ENCODE measurements around the gene WHRN.

WHRN gene

GRCh38 chr9:114499941-114500696, 5.2 kb downstream of the WHRN start:
- in situ Hi-C loops (cut with MboI; ENCODE audit: low pct_unique_long_range_greater_than_20kb, low sequenced_read_pairs, unreplicated experiment), result no loop called here
- TF ChIP-seq CTCF (IDR thresholded peaks at IDR 0.05; ENCODE audit: extremely low read depth, insufficient read depth, missing control alignments), result no peak
- DNase-seq (ENCODE audit: low spot score), result no peak

GRCh38 chr9:114499528-114499927, 5.7 kb downstream of the WHRN start:
- DNase-seq (ENCODE audit: low spot score), result no peak

GRCh38 chr9:114497727-114498382, 7.4 kb downstream of the WHRN start:
- in situ Hi-C loops (cut with MboI; ENCODE audit: low pct_unique_long_range_greater_than_20kb, low sequenced_read_pairs, unreplicated experiment), result no loop called here
- DNase-seq (ENCODE audit: low spot score), result no peak
- TF ChIP-seq CTCF (IDR thresholded peaks at IDR 0.05; ENCODE audit: extremely low read depth, insufficient read depth, missing control alignments), result no peak

More at GRCh38 chr9:114499528-114499927, 5.7 kb downstream of the WHRN start:
- no peak for TF ChIP-seq CTCF (IDR thresholded peaks at IDR 0.05; ENCODE audit: extremely low read depth, insufficient read depth, missing control alignments)
- in situ Hi-C loops (cut with MboI; ENCODE audit: low pct_unique_long_range_greater_than_20kb, low sequenced_read_pairs, unreplicated experiment), result no loop called here

- DNase-seq (ENCODE audit: low spot score), result no peak
- TF ChIP-seq CTCF (IDR thresholded peaks at IDR 0.05; ENCODE audit: extremely low read depth, insufficient read depth, missing control alignments), result no peak
- in situ Hi-C loops (cut with MboI; ENCODE audit: low pct_unique_long_range_greater_than_20kb, low sequenced_read_pairs, unreplicated experiment), result no loop called here
Measured at GRCh38 chr9:114497236-114497635, 8.0 kb downstream of the WHRN start.

GRCh38 chr9:114496011-114496410, 9.3 kb downstream of the WHRN start:
- DNase-seq (ENCODE audit: low spot score), result no peak
- in situ Hi-C loops (cut with MboI; ENCODE audit: low pct_unique_long_range_greater_than_20kb, low sequenced_read_pairs, unreplicated experiment), result no loop called here
- no peak for TF ChIP-seq CTCF (IDR thresholded peaks at IDR 0.05; ENCODE audit: extremely low read depth, insufficient read depth, missing control alignments)

- in situ Hi-C loops (cut with MboI; ENCODE audit: low pct_unique_long_range_greater_than_20kb, low sequenced_read_pairs, unreplicated experiment), result no loop called here
- DNase-seq (ENCODE audit: low spot score), result no peak
- TF ChIP-seq CTCF (IDR thresholded peaks at IDR 0.05; ENCODE audit: extremely low read depth, insufficient read depth, missing control alignments), result no peak
Measured at GRCh38 chr9:114494776-114495569, 10.3 kb downstream of the WHRN start.
